NCI-H2081 treated with DMSO at 0.1 percent for 48 hours (cell line): Measurements from ENCODE around the gene IQGAP2.

ENCODE experiments used
- DNase-seq: peaks from one replicate; lab custom pipeline; 2025; lab: John Stamatoyannopoulos, UW

IQGAP2 gene

DNA sequence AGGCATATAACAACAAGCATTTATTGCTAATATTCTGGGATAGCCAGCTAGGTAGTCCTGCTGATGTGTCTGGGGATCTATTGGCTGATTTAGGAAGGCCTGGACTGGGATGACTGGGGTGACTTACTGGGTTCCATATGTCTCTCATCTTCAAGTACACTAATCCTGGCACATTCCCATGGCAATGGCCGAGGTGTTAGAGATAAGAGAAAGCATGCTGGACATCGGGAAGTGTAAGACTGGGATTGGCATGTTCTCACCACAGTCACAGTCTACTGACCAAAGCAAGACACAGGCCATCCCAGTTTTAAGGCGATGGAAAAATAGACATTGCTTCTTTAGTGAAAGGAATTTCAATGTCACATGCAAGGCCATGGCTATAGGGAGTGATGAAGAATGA is 342.6 kb downstream of the IQGAP2 start:
- DNase-seq: no peak

DNA sequence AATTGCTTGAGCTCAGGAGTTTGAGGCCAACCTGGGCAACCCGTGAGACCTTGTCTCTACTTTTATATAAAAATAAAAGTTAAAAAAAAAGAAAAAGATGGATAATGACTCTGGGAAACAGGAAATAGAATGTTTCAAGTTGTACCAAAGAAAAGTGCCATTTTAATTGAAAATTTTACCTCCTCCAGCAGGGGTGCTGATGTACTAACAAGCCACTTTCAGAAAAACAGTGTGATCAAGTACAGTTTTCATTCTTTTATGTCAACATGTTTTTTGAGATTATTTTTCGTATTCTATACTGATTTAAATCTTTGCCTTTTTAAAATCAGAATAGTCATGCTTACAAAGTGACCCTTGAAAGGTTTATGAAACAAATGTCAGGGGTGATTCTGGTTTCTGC is 343.6 kb downstream of the IQGAP2 start:
- no peak for DNase-seq

DNA sequence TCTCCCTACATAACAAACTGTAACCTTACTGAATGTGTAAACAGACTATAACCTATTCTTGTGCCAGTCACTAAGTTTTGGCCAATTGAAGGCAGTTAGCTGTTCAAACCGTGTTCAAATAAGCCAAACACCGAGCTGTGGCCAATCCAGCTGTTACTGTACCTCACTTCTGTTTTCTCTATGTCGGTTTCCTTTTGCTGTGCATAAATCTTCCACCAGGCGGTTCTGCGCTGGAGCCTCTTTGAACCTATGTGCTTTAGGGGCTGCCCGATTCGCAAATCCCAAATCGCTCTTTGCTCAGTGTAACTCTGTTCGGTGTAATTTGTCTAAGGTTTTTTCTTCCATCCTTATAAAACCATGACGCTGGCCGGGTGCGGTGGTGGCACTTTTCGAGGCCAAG is 344.6 kb downstream of the IQGAP2 start:
- DNase-seq: no peak

DNA sequence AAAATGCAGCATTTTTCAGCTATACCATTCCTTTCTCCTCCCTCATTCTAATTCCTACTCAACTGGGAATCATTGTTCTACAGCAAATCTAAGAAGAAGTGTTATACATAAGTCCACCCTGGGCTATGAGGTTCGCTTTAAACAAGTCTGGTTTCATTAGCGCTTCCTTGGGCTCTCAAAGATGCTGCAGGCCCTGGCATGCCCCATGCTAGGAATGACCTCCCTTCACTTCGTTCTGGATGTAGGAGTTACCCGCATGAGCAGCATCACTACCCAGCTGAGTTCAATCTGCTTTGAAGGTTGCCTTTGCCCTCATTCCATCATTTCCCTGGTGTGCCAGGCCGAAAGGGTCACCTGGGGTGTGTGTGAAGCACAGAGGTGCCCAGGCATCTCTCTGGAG is 348.2 kb downstream of the IQGAP2 start:
- DNase-seq: no peak

DNA sequence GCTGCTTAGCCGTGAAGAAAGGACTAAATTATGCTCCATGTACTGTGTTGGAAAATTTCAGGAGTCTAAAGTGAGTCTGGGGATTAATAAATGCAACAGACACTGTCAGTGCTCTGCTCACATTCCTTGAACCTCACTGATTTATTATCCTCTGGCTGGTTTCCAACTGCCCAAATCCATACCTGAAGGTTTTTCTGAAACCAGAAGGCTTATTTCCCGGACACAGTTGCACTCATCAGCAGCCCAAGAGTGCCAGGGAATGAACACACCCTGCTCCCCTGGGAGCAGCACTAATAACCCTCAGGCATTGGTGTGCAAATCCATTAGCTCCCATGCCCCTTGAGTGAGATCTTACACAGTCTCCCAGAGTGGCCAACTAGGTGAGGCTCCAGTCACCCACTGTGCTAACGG is 351.6 kb downstream of the IQGAP2 start:
- no peak for DNase-seq

DNA sequence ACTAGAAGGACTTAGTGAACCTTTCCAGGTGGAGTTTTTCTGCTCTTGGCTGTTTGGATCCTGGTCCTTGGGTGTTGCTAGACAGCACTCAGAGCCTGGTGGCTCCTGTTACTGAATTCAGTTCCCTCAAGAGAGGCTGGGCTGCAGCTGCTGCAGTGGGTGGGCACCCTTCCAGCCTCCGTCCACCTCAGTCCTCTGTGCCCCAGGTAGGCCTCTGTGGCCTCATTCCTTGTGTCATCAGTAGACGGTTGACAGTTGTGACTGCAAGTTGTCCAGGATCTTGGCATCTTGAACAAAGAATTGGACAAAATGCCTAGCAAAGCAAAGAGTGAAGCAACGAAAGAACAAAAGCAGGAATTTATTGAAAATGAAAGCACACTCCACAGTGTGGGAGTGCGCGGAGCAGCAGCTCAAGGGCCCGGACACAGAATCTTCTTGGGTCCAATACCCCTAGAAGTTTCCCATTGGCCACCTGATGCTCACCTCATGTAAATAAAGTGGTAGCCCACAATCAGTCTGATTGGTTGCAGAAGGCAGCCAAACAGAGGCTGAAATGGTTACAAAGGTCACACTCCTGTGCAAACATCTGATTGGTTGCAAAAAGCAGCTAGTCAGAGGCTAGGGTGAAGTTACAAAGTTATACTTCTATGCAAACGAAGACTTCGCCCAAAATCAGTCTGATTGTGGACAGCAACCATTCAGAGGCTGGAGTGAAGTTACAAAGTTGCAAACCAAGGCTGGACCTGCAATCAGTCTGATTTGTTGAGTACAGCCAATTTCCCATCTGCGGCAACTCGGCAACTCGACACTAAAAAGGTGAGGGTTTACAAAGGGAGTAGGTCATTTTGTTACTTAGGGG is 352.9 kb downstream of the IQGAP2 start:
- DNase-seq: no peak

DNA sequence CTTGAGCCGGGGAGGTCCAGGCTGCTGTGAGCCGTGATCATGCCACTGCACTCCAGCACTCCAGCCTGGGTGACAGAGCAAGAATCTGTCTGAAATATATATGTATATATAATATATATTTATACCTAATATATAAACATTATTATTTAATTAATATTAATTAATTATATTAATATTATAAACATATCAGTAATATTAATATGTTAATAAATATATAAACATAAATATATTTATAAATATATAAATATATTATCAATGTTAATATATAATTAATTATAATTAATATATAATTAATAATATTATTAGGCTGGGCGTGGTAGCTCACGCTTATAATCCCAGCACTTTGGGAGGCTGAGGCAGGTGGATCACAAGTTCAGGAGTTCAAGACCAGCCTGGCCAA is 354.0 kb downstream of the IQGAP2 start:
- no peak for DNase-seq
